PFSK-1 (cell line): ENCODE measurements around the gene EFCAB8.

Experiments
- FOXP2 ChIP-seq: optimal IDR thresholded peaks from 2 replicates; pipeline ENCODE3; 2011; ENCODE audit warnings: borderline replicate concordance, control low read depth, inconsistent platforms; ENCODE audit not compliant: insufficient read depth; ENCODE audit errors: extremely low read length, extremely low read depth
- POLR2AphosphoS5 ChIP-seq: IDR thresholded peaks from 2 replicates; pipeline ENCODE4 v1.6.1; 2012; ENCODE audit warnings: low read depth, mild to moderate bottlenecking, control low read depth, low read length, moderate library complexity
- REST ChIP-seq, 2 experiments: IDR thresholded peaks; 2 replicates each; pipeline versions ENCODE4 v1.6.1 to v1.8.0; 2011 to 2012; ENCODE audit warnings: low read depth in 2 of 2, low read length in 2 of 2, control low read depth in 1 of 2, inconsistent platforms in 1 of 2, mild to moderate bottlenecking in 1 of 2, moderate library complexity in 1 of 2; ENCODE audit not compliant: insufficient read depth in 1 of 2
- SIN3A ChIP-seq: IDR thresholded peaks from 2 replicates; pipeline ENCODE4 v1.6.1; 2012; ENCODE audit warnings: mild to moderate bottlenecking, low read length, moderate library complexity, borderline replicate concordance; ENCODE audit not compliant: insufficient read depth
- TAF1 ChIP-seq: IDR thresholded peaks from 2 replicates; pipeline ENCODE4 v1.6.1; 2012; ENCODE audit warnings: low read length, control low read depth, borderline replicate concordance; ENCODE audit not compliant: insufficient read depth

The EFCAB8 gene

DNA sequence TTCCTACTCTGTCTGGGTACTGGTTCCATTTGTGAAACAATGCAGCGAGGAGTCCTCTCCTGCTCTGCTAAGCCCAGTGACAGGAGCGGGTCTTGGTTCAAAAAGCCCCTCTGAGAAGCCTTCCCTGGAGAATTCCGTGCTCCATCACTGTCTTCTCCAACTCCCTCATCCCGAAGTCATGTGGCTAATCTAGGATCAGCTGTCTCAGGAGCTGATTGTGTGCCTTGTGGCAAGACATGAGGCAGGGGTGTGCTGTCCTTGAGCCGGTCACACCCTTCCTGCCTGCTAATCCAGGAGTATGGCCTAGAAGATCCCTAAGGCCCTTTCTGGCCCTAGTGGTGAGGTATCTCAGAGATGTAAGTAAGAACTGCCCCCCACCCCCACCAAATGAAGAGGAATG is 72.0 kb downstream of the EFCAB8 start:
- TF ChIP-seq POLR2AphosphoS5 = no peak
- no peak for TF ChIP-seq SIN3A
- no peak for TF ChIP-seq TAF1
- no peak for TF ChIP-seq FOXP2
- TF ChIP-seq REST (IDR thresholded peaks at IDR 0.05; ENCODE audit: insufficient read depth in 1 of 2, low read depth in 2 of 2, low read length in 2 of 2) = no peak

DNA sequence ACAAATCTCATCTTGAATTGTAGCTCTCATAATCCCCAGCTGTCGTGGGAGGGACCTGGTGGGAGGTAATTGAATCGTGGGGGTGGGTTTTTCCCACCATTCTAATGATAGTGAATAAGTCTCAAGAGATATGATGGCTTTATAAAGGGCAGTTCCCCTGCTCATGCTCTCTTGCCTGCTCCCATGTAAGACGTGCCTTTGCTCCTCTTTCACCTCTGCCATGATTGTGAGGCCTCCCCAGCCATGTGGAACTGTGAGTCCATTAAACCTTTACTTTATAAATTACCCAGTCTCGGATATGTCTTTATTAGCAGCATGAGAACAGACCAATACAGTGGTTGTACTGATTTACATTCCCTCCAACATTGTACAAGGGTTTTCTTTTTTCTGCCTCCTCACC is 75.9 kb downstream of the EFCAB8 start:
- no peak for TF ChIP-seq POLR2AphosphoS5
- no peak for TF ChIP-seq REST (IDR thresholded peaks at IDR 0.05; ENCODE audit: insufficient read depth in 1 of 2, low read depth in 2 of 2, low read length in 2 of 2)
- no peak for TF ChIP-seq SIN3A
- TF ChIP-seq FOXP2 = no peak
- TF ChIP-seq TAF1 = no peak

DNA sequence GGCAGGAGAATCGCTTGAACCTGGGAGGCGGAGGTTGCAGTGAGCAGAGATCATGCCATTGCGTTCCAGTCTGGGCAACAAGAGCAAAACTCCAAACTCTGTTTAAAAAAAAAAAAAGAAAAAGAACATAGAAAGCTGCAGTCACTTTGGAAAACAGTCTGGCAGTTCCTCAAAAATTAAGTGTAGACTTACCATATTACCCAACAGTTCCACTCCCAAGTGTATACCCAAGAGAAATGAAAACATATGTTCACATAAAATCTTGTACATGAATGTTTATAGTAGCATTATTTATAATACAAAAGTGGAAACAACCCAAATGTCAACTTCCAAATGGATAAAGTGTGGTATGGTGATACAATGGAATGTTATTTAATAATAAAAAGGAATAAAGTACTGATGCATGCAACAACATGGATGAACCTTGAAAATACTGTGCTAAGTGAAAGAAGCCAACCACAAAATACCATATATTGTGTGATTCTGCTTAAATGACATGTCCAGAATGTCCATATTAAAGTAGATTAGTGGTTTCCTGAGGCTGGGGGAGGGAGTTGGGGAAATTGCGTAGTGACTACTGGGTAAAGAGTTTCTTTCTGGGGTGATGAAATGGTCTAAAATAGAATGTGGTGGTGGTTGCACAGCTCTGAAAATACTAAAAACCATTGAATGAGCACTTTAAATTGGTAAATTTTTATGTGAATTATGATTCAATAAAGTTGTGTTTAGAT is 82.6 kb downstream of the EFCAB8 start:
- TF ChIP-seq FOXP2 (no peak), SIN3A (no peak), POLR2AphosphoS5 (no peak), REST (IDR thresholded peaks at IDR 0.05; ENCODE audit: insufficient read depth in 1 of 2, low read depth in 2 of 2, low read length in 2 of 2) (no peak), TAF1 (no peak)

DNA sequence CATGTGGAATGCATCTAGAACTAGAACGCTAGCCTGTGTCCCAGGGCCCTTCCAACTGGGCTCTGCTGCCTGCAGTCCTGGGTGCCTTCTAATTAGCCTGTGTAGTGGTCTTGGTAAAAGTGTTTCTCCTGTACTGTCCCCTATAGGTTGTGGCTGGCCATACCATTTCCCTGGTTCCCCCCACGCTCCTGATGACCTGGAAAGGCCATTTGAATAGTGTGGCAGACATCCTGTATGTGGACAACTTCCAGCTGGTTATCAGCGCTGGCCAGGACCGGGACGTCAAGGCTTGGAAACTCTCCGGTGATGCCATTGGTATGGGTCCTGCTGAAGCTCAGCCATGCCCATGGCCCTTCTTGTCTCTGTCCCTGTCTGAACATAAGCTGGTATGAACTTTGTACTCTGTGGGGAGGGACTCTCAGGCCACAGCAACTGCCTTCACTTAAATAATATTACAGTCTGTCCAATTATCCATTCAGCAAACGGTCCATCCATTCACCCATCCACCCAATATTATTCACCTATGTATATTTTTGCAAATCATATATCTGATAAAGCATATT is 84.8 kb downstream of the EFCAB8 start:
- no peak for TF ChIP-seq TAF1
- TF ChIP-seq FOXP2 = no peak
- no peak for TF ChIP-seq POLR2AphosphoS5
- TF ChIP-seq SIN3A = no peak
- no peak for TF ChIP-seq REST (IDR thresholded peaks at IDR 0.05; ENCODE audit: insufficient read depth in 1 of 2, low read depth in 2 of 2, low read length in 2 of 2)
